Inferior parietal cortex (tissue), 1 donor: Measurements from ENCODE around the gene ZNF92.
"Not testable (repeated sequence)": the region's sequence is repeated elsewhere in the genome, so short reads cannot be mapped to it uniquely, and the experiment has no call there.

Experiments
- DNase-seq: peaks from one replicate; pipeline ENCODE4 v3.0.0-alpha.2; 2016; ENCODE audit errors: extremely low spot score

The ZNF92 gene

DNA sequence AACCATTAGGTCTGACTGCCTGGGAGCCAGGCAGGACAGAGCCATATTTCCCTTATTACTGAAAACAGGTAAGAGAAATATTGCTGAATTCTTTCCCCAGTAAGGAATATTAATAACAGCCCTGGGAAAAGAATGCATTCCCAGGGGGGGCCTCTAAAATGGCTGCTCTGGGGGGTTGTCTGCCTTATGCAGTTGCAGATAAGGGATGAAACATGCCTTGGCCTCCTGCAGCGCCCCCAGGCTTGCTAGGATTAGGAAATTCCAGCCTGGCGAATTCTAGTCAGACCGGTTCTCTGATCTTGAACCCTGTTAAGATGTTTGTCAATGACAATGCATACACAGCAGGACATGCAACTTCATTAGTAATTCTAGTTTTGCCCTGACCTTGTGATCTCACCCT, 49.6 kb downstream of the ZNF92 start:
- not testable (repeated sequence) for DNase-seq

DNA sequence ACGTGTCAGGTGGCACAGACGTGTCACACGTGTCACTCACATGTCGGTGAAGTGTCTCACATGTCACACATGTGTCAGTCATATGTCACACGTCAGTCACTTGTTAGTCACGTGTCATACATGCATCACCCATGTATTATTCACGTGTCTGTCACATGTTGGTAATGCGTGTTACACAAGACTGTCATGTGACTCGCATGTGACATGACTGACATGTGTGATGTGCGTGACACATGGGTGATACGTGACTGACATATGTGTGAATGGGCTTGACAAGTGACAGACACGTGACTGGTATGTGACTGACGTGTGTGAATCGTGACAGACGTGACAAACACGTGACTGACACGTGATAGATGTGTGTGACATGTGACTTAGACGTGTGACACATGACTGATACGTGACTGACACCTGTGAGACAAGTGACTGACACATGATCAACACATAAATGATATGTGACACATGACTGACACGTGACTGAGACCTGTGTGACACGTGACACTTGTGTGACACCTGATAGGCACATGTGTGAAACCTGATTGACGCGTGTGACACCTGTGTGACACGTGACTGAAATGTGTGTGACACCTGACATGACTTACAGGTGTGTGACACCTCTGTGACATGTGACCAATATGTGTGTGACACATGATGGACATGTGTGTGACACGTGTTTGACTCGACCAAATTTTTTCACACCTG, 56.1 kb downstream of the ZNF92 start:
- DNase-seq, result no peak

- no peak for DNase-seq
These were observed 56.9 kb downstream of the ZNF92 start for GRCh38 chr7:65430344-65431186.

DNA sequence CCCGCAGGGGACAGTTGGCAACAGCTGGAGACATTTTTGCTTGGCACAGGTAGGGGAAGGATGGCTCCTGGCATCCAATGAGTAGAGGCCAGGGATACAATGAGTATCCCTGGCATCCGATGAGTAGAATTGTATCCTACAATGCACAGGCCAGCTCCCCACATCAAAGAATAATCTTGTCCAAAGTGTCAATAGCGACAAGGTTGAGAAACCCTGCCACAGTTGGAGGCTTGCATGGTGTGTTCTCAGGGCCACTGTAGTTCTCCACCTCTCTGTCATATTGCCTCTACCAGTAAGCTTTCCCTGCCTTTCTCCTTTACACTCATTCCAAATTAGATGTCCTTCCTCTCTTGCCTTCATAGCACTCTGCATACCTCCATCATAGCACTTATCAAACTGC, 60.7 kb downstream of the ZNF92 start:
- no peak for DNase-seq

GRCh38 chr7:65436163-65436562, 62.5 kb downstream of the ZNF92 start:
- no peak for DNase-seq

GRCh38 chr7:65438598-65438997, 64.9 kb downstream of the ZNF92 start:
- no peak for DNase-seq

- DNase-seq, result no peak
These were observed 67.4 kb downstream of the ZNF92 start for GRCh38 chr7:65441010-65441409.

- no peak for DNase-seq
These were observed 70.7 kb downstream of the ZNF92 start for GRCh38 chr7:65444205-65444842.

GRCh38 chr7:65444899-65445823, 71.5 kb downstream of the ZNF92 start:
- DNase-seq, result no peak

- DNase-seq, result not testable (repeated sequence)
These were observed 73.4 kb downstream of the ZNF92 start for GRCh38 chr7:65447041-65447440.

GRCh38 chr7:65448816-65449504, 75.3 kb downstream of the ZNF92 start:
- DNase-seq, result no peak

GRCh38 chr7:65449505-65449852, 75.8 kb downstream of the ZNF92 start:
- no peak for DNase-seq
